ENCODE data around the gene WDR77. TPM values are rescaled to one million over a fixed set of nuclear protein-coding genes. Genes with fewer than 3 reads are reported as not detected.

The WDR77 gene
- total and polyA plus RNA-seq, 2 experiments from 2014 or later: 34.3 to 45.8 TPM

GRCh38 chr1:111441573-111442192 lies 7.4 kb downstream of the WDR77 start:
- Histone ChIP-seq H2AFZ (no peak overlapping the region), H3K27ac (no peak overlapping the region), H3K4me1 (ENCODE audit: insufficient read depth) (peaks cover 7% of the 10 kb centered on the region), H3K36me3 (ENCODE audit: low read depth) (peaks cover 58% of the 10 kb centered on the region), H3K9me3 (ENCODE audit: low read depth) (no peaks in the 10 kb centered on the region), H4K20me1 (ENCODE audit: insufficient read depth) (no peaks in the 10 kb centered on the region; the same call in 1 of the 2 replicates), H3K4me2 (ENCODE audit: unreplicated experiment) (no peak overlapping the region), H3K9me2 (ENCODE audit: insufficient read depth) (no peaks in the 10 kb centered on the region), H3K4me3 (no peak overlapping the region), H3F3A (ENCODE audit: insufficient read depth) (peaks cover 7% of the 10 kb centered on the region; the same call in 1 of the 2 replicates), H3K27me3 (replicated peaks; ENCODE audit: insufficient read depth) (no peaks in the 10 kb centered on the region), H3K9ac (no peak overlapping the region), H3K79me2 (ENCODE audit: insufficient read depth) (peaks cover 24% of the 10 kb centered on the region)
- peak; percentile 22 for DNase-seq
- TF ChIP-seq EZH2phosphoT487 (IDR thresholded peaks at IDR 0.05; ENCODE audit: insufficient read depth, low read depth): no peak
- no peak for TF ChIP-seq EZH2 (IDR thresholded peaks at IDR 0.05; ENCODE audit: insufficient read depth, poor library complexity, severe bottlenecking)
- in situ Hi-C loops (cut with MboI): no loop called here
- WGBS, 2 experiments (ENCODE audit: low coverage in 1 of 2, low lambda C conversion rate in 2 of 2, missing lambda C conversion rate in 2 of 2): 85 to 88% methylated on average over 9 of the region's 9 CpGs

- Histone ChIP-seq H3K4me1 (ENCODE audit: insufficient read depth) (peaks cover 12% of the 10 kb centered on the region), H3K9ac (no peak overlapping the region), H3K4me3 (no peak overlapping the region), H3K9me3 (ENCODE audit: low read depth) (no peaks in the 10 kb centered on the region), H3K27me3 (replicated peaks; ENCODE audit: insufficient read depth) (no peaks in the 10 kb centered on the region), H3F3A (ENCODE audit: insufficient read depth) (peaks cover 7% of the 10 kb centered on the region; the same call in 1 of the 2 replicates), H3K9me2 (ENCODE audit: insufficient read depth) (no peaks in the 10 kb centered on the region), H3K79me2 (ENCODE audit: insufficient read depth) (peaks cover 4% of the 10 kb centered on the region), H3K27ac (no peak overlapping the region), H2AFZ (no peak overlapping the region), H3K4me2 (ENCODE audit: unreplicated experiment) (no peak overlapping the region), H3K36me3 (ENCODE audit: low read depth) (peaks cover 48% of the 10 kb centered on the region), H4K20me1 (ENCODE audit: insufficient read depth) (no peaks in the 10 kb centered on the region; the same call in 1 of the 2 replicates)
- in situ Hi-C loops (cut with MboI): no loop called here
- WGBS, 2 experiments (ENCODE audit: low coverage in 1 of 2, low lambda C conversion rate in 2 of 2, missing lambda C conversion rate in 2 of 2): 97 to 99% methylated on average over 3 of the region's 3 CpGs
- DNase-seq: no peak
- TF ChIP-seq EZH2 (IDR thresholded peaks at IDR 0.05; ENCODE audit: insufficient read depth, poor library complexity, severe bottlenecking) (no peak), EZH2phosphoT487 (IDR thresholded peaks at IDR 0.05; ENCODE audit: insufficient read depth, low read depth) (no peak)
Measured at GRCh38 chr1:111439461-111440351, 9.3 kb downstream of the WDR77 start.

GRCh38 chr1:111436726-111437125 lies 12.3 kb downstream of the WDR77 start:
- no peaks in the 10 kb centered on the region for H3K27me3 ChIP-seq (replicated peaks; ENCODE audit: insufficient read depth)
- peak; percentile 41 for DNase-seq
- WGBS, 2 experiments (ENCODE audit: low coverage in 1 of 2, low lambda C conversion rate in 2 of 2, missing lambda C conversion rate in 2 of 2): 60 to 63% methylated on average over 3 of the region's 3 CpGs
- H3K9ac ChIP-seq: no peak overlapping the region
- H2AFZ ChIP-seq: no peak overlapping the region
- H3K9me2 ChIP-seq (ENCODE audit: insufficient read depth): no peaks in the 10 kb centered on the region
- H3F3A ChIP-seq (ENCODE audit: insufficient read depth): peaks cover 7% of the 10 kb centered on the region; the same call in 1 of the 2 replicates
- no peak overlapping the region for H3K4me2 ChIP-seq (ENCODE audit: unreplicated experiment)
- no peaks in the 10 kb centered on the region for H3K9me3 ChIP-seq (ENCODE audit: low read depth)
- H4K20me1 ChIP-seq (ENCODE audit: insufficient read depth): no peaks in the 10 kb centered on the region; the same call in 1 of the 2 replicates
- no peaks in the 10 kb centered on the region for H3K79me2 ChIP-seq (ENCODE audit: insufficient read depth)
- in situ Hi-C loops (cut with MboI): no loop called here
- peaks cover 36% of the 10 kb centered on the region; the same call in 1 of the 2 replicates for H3K36me3 ChIP-seq (ENCODE audit: low read depth)
- peaks cover 12% of the 10 kb centered on the region for H3K4me1 ChIP-seq (ENCODE audit: insufficient read depth)
- no peak overlapping the region for H3K27ac ChIP-seq
- H3K4me3 ChIP-seq: no peak overlapping the region
- TF ChIP-seq EZH2 (IDR thresholded peaks at IDR 0.05; ENCODE audit: insufficient read depth, poor library complexity, severe bottlenecking) (no peak), EZH2phosphoT487 (IDR thresholded peaks at IDR 0.05; ENCODE audit: insufficient read depth, low read depth) (no peak)

- H4K20me1 ChIP-seq (ENCODE audit: insufficient read depth): no peaks in the 10 kb centered on the region
- H3K27ac ChIP-seq: no peak overlapping the region
- H3K27me3 ChIP-seq (replicated peaks; ENCODE audit: insufficient read depth): no peaks in the 10 kb centered on the region
- in situ Hi-C loops (cut with MboI): no loop called here
- H3K4me2 ChIP-seq (ENCODE audit: unreplicated experiment): no peak overlapping the region
- H3K4me1 ChIP-seq (ENCODE audit: insufficient read depth): peaks cover 7% of the 10 kb centered on the region
- no peaks in the 10 kb centered on the region for H3K79me2 ChIP-seq (ENCODE audit: insufficient read depth)
- H2AFZ ChIP-seq: no peak overlapping the region
- H3K36me3 ChIP-seq (ENCODE audit: low read depth): no peaks in the 10 kb centered on the region
- DNase-seq: no peak
- no peak overlapping the region for H3K4me3 ChIP-seq
- H3K9me3 ChIP-seq (ENCODE audit: low read depth): no peaks in the 10 kb centered on the region
- no peak overlapping the region for H3K9ac ChIP-seq
- TF ChIP-seq EZH2 (IDR thresholded peaks at IDR 0.05; ENCODE audit: insufficient read depth, poor library complexity, severe bottlenecking) (no peak), EZH2phosphoT487 (IDR thresholded peaks at IDR 0.05; ENCODE audit: insufficient read depth, low read depth) (no peak)
- WGBS, 2 experiments (ENCODE audit: low coverage in 1 of 2, low lambda C conversion rate in 2 of 2, missing lambda C conversion rate in 2 of 2): 93% methylated on average over 3 of the region's 3 CpGs
- H3F3A ChIP-seq (ENCODE audit: insufficient read depth): no peaks in the 10 kb centered on the region
- H3K9me2 ChIP-seq (ENCODE audit: insufficient read depth): no peaks in the 10 kb centered on the region
Measured at GRCh38 chr1:111424281-111424680, 24.8 kb downstream of the WDR77 start.

Data from GM23248 (cell line).